HEK293 (cell line): Measurements from ENCODE around the gene BLOC1S5.

ENCODE experiments used
- ATF2 ChIP-seq: fragments of 450-650 bp; formaldehyde crosslinking; IDR thresholded peaks from 2 replicates; pipeline ENCODE4 v1.5.1; 2016; ENCODE audit warnings: missing biosample characterization, missing genetic modification characterization, low read depth
- HOXD13 ChIP-seq: sonication (generic); formaldehyde crosslinking; IDR thresholded peaks from 2 replicates; pipeline ENCODE4 v1.8.0; 2022; ENCODE audit warnings: missing genetic modification reagents, borderline replicate concordance
- KLF7 ChIP-seq: fragments of 450-650 bp; formaldehyde crosslinking; IDR thresholded peaks from 2 replicates; pipeline ENCODE4 v1.5.1; 2016; ENCODE audit warnings: missing biosample characterization, missing genetic modification characterization, borderline replicate concordance
- KLF8 ChIP-seq: fragments of 450-650 bp; formaldehyde crosslinking; IDR thresholded peaks from 2 replicates; pipeline ENCODE4 v1.5.1; 2016; ENCODE audit warnings: missing biosample characterization, missing genetic modification characterization
- MZF1 ChIP-seq: fragments of 450-650 bp; formaldehyde crosslinking; IDR thresholded peaks from 2 replicates; pipeline ENCODE4 v1.5.1; 2017; ENCODE audit warnings: missing biosample characterization, missing genetic modification characterization, borderline replicate concordance
- OVOL3 ChIP-seq: fragments of 450-650 bp; formaldehyde crosslinking; IDR thresholded peaks from 2 replicates; pipeline ENCODE4 v1.5.1; 2016; ENCODE audit warnings: missing biosample characterization, missing genetic modification characterization
- ZBTB7A ChIP-seq: fragments of 450-650 bp; formaldehyde crosslinking; IDR thresholded peaks from 2 replicates; pipeline ENCODE4 v1.5.1; 2016; ENCODE audit warnings: low read depth, missing biosample characterization, missing genetic modification characterization
- ZFP41 ChIP-seq: fragments of 450-650 bp; formaldehyde crosslinking; IDR thresholded peaks from 2 replicates; pipeline ENCODE4 v1.5.1; 2016; ENCODE audit warnings: missing biosample characterization, missing genetic modification characterization, borderline replicate concordance
- ZNF114 ChIP-seq: fragments of 450-650 bp; formaldehyde crosslinking; IDR thresholded peaks from 2 replicates; pipeline ENCODE4 v1.5.0; 2017; ENCODE audit warnings: missing biosample characterization, missing genetic modification characterization
- ZNF155 ChIP-seq: fragments of 450-650 bp; formaldehyde crosslinking; IDR thresholded peaks from 2 replicates; pipeline ENCODE4 v1.5.1; 2016; ENCODE audit warnings: missing biosample characterization, missing genetic modification characterization
- ZNF223 ChIP-seq: fragments of 450-650 bp; formaldehyde crosslinking; IDR thresholded peaks from 2 replicates; pipeline ENCODE4 v1.5.1; 2016; ENCODE audit warnings: missing biosample characterization, missing genetic modification characterization
- ZNF248 ChIP-seq: fragments of 450-650 bp; formaldehyde crosslinking; IDR thresholded peaks from 2 replicates; pipeline ENCODE4 v1.5.1; 2017; ENCODE audit warnings: missing biosample characterization, missing genetic modification characterization
- ZNF274 ChIP-seq, 2 experiments: fragments of 200-500 bp in 1 of 2; fragments of 450-650 bp in 1 of 2; sonication (Bioruptor generic) in 1 of 2; formaldehyde crosslinking in 1 of 2; IDR thresholded peaks; 2 replicates each; pipeline versions ENCODE4 v1.5.1 to v1.6.1; 2014 to 2016; ENCODE audit warnings: borderline replicate concordance in 1 of 2, inconsistent platforms in 1 of 2, low read length in 1 of 2, missing biosample characterization in 1 of 2, missing genetic modification characterization in 1 of 2
- ZNF292 ChIP-seq: fragments of 450-650 bp; formaldehyde crosslinking; IDR thresholded peaks from 2 replicates; pipeline ENCODE4 v1.5.1; 2016; ENCODE audit warnings: low read depth, missing biosample characterization, missing genetic modification characterization, borderline replicate concordance
- ZNF341 ChIP-seq: fragments of 450-650 bp; formaldehyde crosslinking; IDR thresholded peaks from 2 replicates; pipeline ENCODE4; 2016; ENCODE audit warnings: low read depth, missing biosample characterization, missing genetic modification characterization
- ZNF37A ChIP-seq: fragments of 450-650 bp; IDR thresholded peaks from 2 replicates; pipeline ENCODE4 v1.5.1; 2018; ENCODE audit warnings: missing biosample characterization, missing genetic modification characterization
- ZNF510 ChIP-seq: fragments of 450-650 bp; formaldehyde crosslinking; IDR thresholded peaks from 2 replicates; pipeline ENCODE4 v1.5.1; 2018; ENCODE audit warnings: mild to moderate bottlenecking, missing genetic modification characterization, missing biosample characterization; ENCODE audit not compliant: insufficient replicate concordance
- ZNF561 ChIP-seq: fragments of 450-650 bp; IDR thresholded peaks from 2 replicates; pipeline ENCODE4 v1.5.1; 2018; ENCODE audit warnings: missing biosample characterization, missing genetic modification characterization, borderline replicate concordance
- ZNF585B ChIP-seq: fragments of 450-650 bp; formaldehyde crosslinking; IDR thresholded peaks from 2 replicates; pipeline ENCODE4 v1.5.1; 2016; ENCODE audit warnings: missing biosample characterization, missing genetic modification characterization
- ZNF621 ChIP-seq: fragments of 450-650 bp; formaldehyde crosslinking; IDR thresholded peaks from 2 replicates; pipeline ENCODE4 v1.5.1; 2017; ENCODE audit warnings: missing biosample characterization, missing genetic modification characterization
- ZNF670 ChIP-seq: fragments of 450-650 bp; formaldehyde crosslinking; IDR thresholded peaks from 2 replicates; pipeline ENCODE4 v1.5.1; 2016; ENCODE audit warnings: missing biosample characterization, missing genetic modification characterization, low read depth
- ZNF747 ChIP-seq: fragments of 450-650 bp; formaldehyde crosslinking; IDR thresholded peaks from 2 replicates; pipeline ENCODE4 v1.5.1; 2016; ENCODE audit warnings: missing biosample characterization, missing genetic modification characterization
- ZSCAN30 ChIP-seq: fragments of 450-650 bp; IDR thresholded peaks from 2 replicates; pipeline ENCODE4 v1.5.1; 2018; ENCODE audit warnings: missing biosample characterization, mild to moderate bottlenecking, missing genetic modification characterization, moderate library complexity
- TF ChIP-seq, protein P1 (sequence below): fragments of 450-650 bp; formaldehyde crosslinking; IDR thresholded peaks from 2 replicates; pipeline ENCODE4 v1.5.1; 2017; ENCODE audit warnings: missing biosample characterization, missing genetic modification characterization
- TF ChIP-seq, protein P2 (sequence below): fragments of 450-650 bp; formaldehyde crosslinking; IDR thresholded peaks from 2 replicates; pipeline ENCODE4 v1.5.1; 2016; ENCODE audit warnings: missing biosample characterization, missing genetic modification characterization
- TF ChIP-seq, protein P3 (sequence below): fragments of 450-650 bp; formaldehyde crosslinking; IDR thresholded peaks from 2 replicates; pipeline ENCODE4 v1.5.1; 2016; ENCODE audit warnings: missing biosample characterization, missing genetic modification characterization
- TF ChIP-seq, protein P4 (sequence below): fragments of 450-650 bp; formaldehyde crosslinking; IDR thresholded peaks from 2 replicates; pipeline ENCODE4 v1.5.1; 2016; ENCODE audit warnings: missing biosample characterization, missing genetic modification characterization

BLOC1S5 gene

GRCh38 chr6:8063761-8064637 lies at the start of gene BLOC1S5 (continued):
- TF ChIP-seq ATF2 (tag by site-specific recombination) (no peak), OVOL3 (tag by site-specific recombination) (no peak), ZNF248 (no peak), ZNF341 (tag by site-specific recombination) (peak; percentile 32; the same call in 1 of the 2 replicates), ZNF114 (tag by site-specific recombination) (no peak), ZNF292 (tag by site-specific recombination) (no peak), ZBTB7A (tag by site-specific recombination) (peak; percentile 63; the same call in 1 of the 2 replicates), MZF1 (tag by site-specific recombination) (no peak), ZNF561 (tag by site-specific recombination) (peak; percentile 95), ZNF155 (tag by site-specific recombination) (no peak), ZNF621 (no peak), KLF7 (tag by site-specific recombination) (peak; percentile 88), ZNF37A (tag by site-specific recombination) (no peak), ZNF747 (no peak), KLF8 (tag by site-specific recombination) (peak; percentile 95), ZNF510 (no peak), ZNF585B (tag by site-specific recombination) (no peak), HOXD13 (CRISPR knock-in tag) (no peak), ZFP41 (no peak), ZNF274 (IDR thresholded peaks at IDR 0.05; ENCODE audit: low read length) (no peak), ZNF274 (tag by site-specific recombination; IDR thresholded peaks at IDR 0.05; ENCODE audit: borderline replicate concordance) (no peak), ZNF223 (tag by site-specific recombination) (no peak), ZNF670 (tag by site-specific recombination) (no peak), ZSCAN30 (tag by site-specific recombination) (0 out of 2 replicates have a peak, but pooled peaks have one; percentile 55)
- TF ChIP-seq, protein P1, sequence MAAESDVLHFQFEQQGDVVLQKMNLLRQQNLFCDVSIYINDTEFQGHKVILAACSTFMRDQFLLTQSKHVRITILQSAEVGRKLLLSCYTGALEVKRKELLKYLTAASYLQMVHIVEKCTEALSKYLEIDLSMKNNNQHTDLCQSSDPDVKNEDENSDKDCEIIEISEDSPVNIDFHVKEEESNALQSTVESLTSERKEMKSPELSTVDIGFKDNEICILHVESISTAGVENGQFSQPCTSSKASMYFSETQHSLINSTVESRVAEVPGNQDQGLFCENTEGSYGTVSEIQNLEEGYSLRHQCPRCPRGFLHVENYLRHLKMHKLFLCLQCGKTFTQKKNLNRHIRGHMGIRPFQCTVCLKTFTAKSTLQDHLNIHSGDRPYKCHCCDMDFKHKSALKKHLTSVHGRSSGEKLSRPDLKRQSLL (tag by site-specific recombination), result no peak
- TF ChIP-seq, protein P2, sequence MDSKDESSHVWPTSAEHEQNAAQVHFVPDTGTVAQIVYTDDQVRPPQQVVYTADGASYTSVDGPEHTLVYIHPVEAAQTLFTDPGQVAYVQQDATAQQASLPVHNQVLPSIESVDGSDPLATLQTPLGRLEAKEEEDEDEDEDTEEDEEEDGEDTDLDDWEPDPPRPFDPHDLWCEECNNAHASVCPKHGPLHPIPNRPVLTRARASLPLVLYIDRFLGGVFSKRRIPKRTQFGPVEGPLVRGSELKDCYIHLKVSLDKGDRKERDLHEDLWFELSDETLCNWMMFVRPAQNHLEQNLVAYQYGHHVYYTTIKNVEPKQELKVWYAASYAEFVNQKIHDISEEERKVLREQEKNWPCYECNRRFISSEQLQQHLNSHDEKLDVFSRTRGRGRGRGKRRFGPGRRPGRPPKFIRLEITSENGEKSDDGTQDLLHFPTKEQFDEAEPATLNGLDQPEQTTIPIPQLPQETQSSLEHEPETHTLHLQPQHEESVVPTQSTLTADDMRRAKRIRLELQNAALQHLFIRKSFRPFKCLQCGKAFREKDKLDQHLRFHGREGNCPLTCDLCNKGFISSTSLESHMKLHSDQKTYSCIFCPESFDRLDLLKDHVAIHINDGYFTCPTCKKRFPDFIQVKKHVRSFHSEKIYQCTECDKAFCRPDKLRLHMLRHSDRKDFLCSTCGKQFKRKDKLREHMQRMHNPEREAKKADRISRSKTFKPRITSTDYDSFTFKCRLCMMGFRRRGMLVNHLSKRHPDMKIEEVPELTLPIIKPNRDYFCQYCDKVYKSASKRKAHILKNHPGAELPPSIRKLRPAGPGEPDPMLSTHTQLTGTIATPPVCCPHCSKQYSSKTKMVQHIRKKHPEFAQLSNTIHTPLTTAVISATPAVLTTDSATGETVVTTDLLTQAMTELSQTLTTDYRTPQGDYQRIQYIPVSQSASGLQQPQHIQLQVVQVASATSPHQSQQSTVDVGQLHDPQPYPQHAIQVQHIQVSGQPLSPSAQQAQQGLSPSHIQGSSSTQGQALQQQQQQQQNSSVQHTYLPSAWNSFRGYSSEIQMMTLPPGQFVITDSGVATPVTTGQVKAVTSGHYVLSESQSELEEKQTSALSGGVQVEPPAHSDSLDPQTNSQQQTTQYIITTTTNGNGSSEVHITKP, result peak; percentile 46; the same call in 1 of the 2 replicates
- TF ChIP-seq, protein P3, sequence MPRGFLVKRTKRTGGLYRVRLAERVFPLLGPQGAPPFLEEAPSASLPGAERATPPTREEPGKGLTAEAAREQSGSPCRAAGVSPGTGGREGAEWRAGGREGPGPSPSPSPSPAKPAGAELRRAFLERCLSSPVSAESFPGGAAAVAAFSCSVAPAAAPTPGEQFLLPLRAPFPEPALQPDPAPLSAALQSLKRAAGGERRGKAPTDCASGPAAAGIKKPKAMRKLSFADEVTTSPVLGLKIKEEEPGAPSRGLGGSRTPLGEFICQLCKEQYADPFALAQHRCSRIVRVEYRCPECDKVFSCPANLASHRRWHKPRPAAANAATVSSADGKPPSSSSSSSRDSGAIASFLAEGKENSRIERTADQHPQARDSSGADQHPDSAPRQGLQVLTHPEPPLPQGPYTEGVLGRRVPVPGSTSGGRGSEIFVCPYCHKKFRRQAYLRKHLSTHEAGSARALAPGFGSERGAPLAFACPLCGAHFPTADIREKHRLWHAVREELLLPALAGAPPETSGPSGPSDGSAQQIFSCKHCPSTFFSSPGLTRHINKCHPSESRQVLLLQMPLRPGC (tag by site-specific recombination), result peak; percentile 60
- TF ChIP-seq, protein P4, sequence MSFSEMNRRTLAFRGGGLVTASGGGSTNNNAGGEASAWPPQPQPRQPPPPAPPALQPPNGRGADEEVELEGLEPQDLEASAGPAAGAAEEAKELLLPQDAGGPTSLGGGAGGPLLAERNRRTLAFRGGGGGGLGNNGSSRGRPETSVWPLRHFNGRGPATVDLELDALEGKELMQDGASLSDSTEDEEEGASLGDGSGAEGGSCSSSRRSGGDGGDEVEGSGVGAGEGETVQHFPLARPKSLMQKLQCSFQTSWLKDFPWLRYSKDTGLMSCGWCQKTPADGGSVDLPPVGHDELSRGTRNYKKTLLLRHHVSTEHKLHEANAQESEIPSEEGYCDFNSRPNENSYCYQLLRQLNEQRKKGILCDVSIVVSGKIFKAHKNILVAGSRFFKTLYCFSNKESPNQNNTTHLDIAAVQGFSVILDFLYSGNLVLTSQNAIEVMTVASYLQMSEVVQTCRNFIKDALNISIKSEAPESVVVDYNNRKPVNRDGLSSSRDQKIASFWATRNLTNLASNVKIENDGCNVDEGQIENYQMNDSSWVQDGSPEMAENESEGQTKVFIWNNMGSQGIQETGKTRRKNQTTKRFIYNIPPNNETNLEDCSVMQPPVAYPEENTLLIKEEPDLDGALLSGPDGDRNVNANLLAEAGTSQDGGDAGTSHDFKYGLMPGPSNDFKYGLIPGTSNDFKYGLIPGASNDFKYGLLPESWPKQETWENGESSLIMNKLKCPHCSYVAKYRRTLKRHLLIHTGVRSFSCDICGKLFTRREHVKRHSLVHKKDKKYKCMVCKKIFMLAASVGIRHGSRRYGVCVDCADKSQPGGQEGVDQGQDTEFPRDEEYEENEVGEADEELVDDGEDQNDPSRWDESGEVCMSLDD (tag by site-specific recombination), result peak; percentile 88
